ENCODE measurements around the gene PAX2. TPM values are rescaled to one million over a fixed set of nuclear protein-coding genes. Genes with fewer than 3 reads are reported as not detected.

Gene PAX2
- total RNA-seq, 1 donor from 2014 or later, result 0.34 TPM

DNA sequence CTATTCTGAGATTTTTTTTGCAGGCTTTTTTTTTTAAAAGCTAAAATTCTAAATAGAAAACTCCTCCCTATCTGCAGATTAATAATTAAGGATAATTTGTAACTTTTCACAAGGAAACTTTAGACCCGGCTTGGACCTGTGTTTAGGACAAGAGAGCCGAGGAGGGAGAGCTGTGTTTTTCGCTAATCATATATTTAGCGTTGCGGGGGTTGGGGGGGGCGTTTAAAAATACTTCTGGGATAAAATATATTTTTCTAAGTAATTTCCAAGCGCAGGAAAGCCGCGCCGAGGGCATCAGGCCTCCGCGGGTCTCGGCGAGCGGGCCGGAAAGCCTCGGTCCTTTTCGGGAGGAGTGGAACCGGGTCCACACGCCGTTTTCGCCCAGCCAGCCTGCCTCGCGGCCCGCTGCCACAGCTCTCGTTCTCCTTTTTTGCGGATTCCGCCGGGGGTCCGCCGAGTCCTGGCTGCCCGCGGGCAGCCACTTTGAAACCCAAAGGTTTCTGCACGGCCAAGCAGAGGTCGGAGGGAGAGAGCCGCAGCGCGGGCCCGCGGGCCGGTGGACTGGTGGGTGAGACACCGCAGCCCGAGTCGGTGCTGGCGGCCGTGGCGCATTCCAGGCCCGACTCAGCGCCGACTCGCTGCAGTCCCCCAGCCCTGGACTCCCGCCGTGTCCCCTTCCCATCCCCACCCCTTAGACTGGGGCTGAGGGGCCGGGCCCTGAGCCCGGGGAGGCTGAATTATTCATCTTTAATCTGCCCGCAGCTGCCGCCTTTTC lies 2.3 kb downstream of the PAX2 start:
- no peaks in the 10 kb centered on the region for H3K36me3 Mint-ChIP-seq

DNA sequence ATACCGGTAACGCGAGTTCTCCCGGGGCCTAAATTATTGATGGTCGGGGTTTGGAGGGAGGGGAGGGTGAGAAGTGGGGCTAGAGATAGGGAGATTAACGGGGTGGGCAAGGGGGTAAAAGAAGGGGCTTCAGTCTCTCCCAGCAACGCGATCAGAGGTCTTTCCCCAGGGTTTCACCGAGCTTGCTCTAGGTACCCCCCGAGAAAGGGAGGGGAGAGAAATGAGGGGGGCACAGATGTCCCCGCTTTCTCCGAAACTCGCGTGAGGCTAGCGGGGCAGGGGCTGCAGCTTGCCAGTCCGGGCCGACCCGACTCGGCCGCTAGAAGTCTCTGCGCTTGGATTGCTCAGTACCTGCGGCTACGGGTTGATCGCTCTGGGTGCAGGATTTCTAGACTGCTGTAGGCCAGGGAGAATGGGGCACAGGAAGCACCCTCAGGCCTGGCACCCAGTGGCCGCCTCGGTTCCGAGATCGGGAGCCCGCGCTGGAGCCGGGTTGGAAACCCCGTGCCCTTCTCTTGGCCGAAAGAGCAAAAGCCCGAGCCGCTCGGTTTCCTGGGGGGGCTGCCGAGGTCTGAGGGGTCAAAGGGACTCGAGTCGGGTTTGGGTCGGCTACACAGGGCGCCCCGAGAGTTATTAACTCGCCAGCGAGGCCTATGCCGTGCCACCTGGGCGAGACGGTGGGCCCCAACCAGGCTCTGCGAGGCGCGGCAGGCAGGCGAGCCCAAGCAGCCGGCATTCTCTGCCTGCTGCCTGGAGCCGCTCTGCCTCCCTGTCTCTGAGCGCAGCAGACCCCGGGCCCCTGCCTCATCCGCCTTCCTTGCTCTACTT lies 3.1 kb downstream of the PAX2 start:
- Histone ChIP-seq H4K20me1 (ENCODE audit: low read depth) (peaks cover 96% of the 10 kb centered on the region), H3F3A (ENCODE audit: low read depth) (peaks cover 33% of the 10 kb centered on the region), H3K4me2 (peak overlapping the region; percentile 88), H3K79me2 (ENCODE audit: low read depth) (no peaks in the 10 kb centered on the region), H3K9me3 (ENCODE audit: low read depth) (no peaks in the 10 kb centered on the region), H3K27me3 (peaks cover 100% of the 10 kb centered on the region), H3K9ac (no peak overlapping the region), H3K4me1 (peaks cover 54% of the 10 kb centered on the region), H2AFZ (replicated peaks) (no peak overlapping the region), H3K27ac (no peak overlapping the region), H3K4me3 (peak overlapping the region; percentile 22), H3K36me3 (no peaks in the 10 kb centered on the region)
- H3K4me3 Mint-ChIP-seq, result peak overlapping the region; percentile 66
- peaks cover 39% of the 10 kb centered on the region for H3K4me1 Mint-ChIP-seq
- DNase-seq (ENCODE audit: low spot score), result peak; percentile 60
- no peaks in the 10 kb centered on the region for H3K36me3 Mint-ChIP-seq
- no peak overlapping the region for H3K27ac Mint-ChIP-seq
- H3K9me3 Mint-ChIP-seq, result peaks cover 4% of the 10 kb centered on the region
- TF ChIP-seq EZH2 (IDR thresholded peaks at IDR 0.05), result peak; percentile 72
- TF ChIP-seq EZH2phosphoT487 (IDR thresholded peaks at IDR 0.05), result peak; percentile 86
- TF ChIP-seq, protein P1, sequence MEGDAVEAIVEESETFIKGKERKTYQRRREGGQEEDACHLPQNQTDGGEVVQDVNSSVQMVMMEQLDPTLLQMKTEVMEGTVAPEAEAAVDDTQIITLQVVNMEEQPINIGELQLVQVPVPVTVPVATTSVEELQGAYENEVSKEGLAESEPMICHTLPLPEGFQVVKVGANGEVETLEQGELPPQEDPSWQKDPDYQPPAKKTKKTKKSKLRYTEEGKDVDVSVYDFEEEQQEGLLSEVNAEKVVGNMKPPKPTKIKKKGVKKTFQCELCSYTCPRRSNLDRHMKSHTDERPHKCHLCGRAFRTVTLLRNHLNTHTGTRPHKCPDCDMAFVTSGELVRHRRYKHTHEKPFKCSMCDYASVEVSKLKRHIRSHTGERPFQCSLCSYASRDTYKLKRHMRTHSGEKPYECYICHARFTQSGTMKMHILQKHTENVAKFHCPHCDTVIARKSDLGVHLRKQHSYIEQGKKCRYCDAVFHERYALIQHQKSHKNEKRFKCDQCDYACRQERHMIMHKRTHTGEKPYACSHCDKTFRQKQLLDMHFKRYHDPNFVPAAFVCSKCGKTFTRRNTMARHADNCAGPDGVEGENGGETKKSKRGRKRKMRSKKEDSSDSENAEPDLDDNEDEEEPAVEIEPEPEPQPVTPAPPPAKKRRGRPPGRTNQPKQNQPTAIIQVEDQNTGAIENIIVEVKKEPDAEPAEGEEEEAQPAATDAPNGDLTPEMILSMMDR (IDR thresholded peaks at IDR 0.05), result no peak
- peaks cover 90% of the 10 kb centered on the region for H3K27me3 Mint-ChIP-seq (ENCODE audit: insufficient read depth, low read depth)

More for the DNA sequence above, 2.3 kb downstream of the PAX2 start:
- H3K27me3 Mint-ChIP-seq (ENCODE audit: insufficient read depth, low read depth), result peaks cover 90% of the 10 kb centered on the region
- H3K4me3 Mint-ChIP-seq, result peak overlapping the region; percentile 80
- Histone ChIP-seq H4K20me1 (ENCODE audit: low read depth) (peaks cover 96% of the 10 kb centered on the region), H3K9ac (no peak overlapping the region), H3F3A (ENCODE audit: low read depth) (peaks cover 39% of the 10 kb centered on the region), H2AFZ (replicated peaks) (no peak overlapping the region), H3K79me2 (ENCODE audit: low read depth) (no peaks in the 10 kb centered on the region), H3K4me2 (peak overlapping the region; percentile 88), H3K27ac (no peak overlapping the region), H3K9me3 (ENCODE audit: low read depth) (no peaks in the 10 kb centered on the region), H3K4me3 (peak overlapping the region; percentile 22), H3K4me1 (peaks cover 58% of the 10 kb centered on the region), H3K27me3 (peaks cover 100% of the 10 kb centered on the region), H3K36me3 (no peaks in the 10 kb centered on the region)
- no peak overlapping the region for H3K27ac Mint-ChIP-seq
- DNase-seq (ENCODE audit: low spot score), result peak; percentile 80
- TF ChIP-seq, protein P1 (IDR thresholded peaks at IDR 0.05), result no peak
- no peak for TF ChIP-seq EZH2phosphoT487 (IDR thresholded peaks at IDR 0.05)
- TF ChIP-seq EZH2 (IDR thresholded peaks at IDR 0.05), result peak; percentile 71
- H3K4me1 Mint-ChIP-seq, result peaks cover 46% of the 10 kb centered on the region
- H3K9me3 Mint-ChIP-seq, result peaks cover 4% of the 10 kb centered on the region

DNA sequence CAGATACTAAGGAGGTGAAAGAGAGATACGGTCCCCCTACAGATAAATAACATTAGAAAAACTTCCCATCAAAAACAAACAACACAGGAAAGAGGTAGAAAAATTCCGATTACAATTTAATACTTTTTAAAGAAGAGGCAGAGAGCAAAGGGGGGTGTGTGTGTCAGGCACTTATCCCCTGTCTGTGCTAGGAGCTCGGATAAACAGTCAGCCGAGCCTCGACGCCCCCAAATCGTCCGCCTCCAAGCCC lies 3.6 kb downstream of the PAX2 start:
- no peaks in the 10 kb centered on the region for H3K36me3 Mint-ChIP-seq
- H3K9me3 ChIP-seq (ENCODE audit: low read depth), result no peaks in the 10 kb centered on the region
- H3F3A ChIP-seq (ENCODE audit: low read depth), result peaks cover 32% of the 10 kb centered on the region
- H3K4me3 Mint-ChIP-seq, result peak overlapping the region; percentile 66
- peaks cover 34% of the 10 kb centered on the region for H3K4me1 Mint-ChIP-seq
- no peak overlapping the region for H3K27ac ChIP-seq
- H3K36me3 ChIP-seq, result no peaks in the 10 kb centered on the region
- TF ChIP-seq EZH2phosphoT487 (IDR thresholded peaks at IDR 0.05), result peak; percentile 66
- no peak for TF ChIP-seq EZH2 (IDR thresholded peaks at IDR 0.05)
- H4K20me1 ChIP-seq (ENCODE audit: low read depth), result peaks cover 96% of the 10 kb centered on the region
- no peak overlapping the region for H3K9ac ChIP-seq
- H3K27me3 ChIP-seq, result peaks cover 100% of the 10 kb centered on the region
- H3K79me2 ChIP-seq (ENCODE audit: low read depth), result no peaks in the 10 kb centered on the region
- DNase-seq (ENCODE audit: low spot score), result no peak
- H3K9me3 Mint-ChIP-seq, result peaks cover 4% of the 10 kb centered on the region
- H3K4me3 ChIP-seq, result no peak overlapping the region
- H3K4me1 ChIP-seq, result peaks cover 52% of the 10 kb centered on the region
- H3K4me2 ChIP-seq, result peak overlapping the region; percentile 88
- H2AFZ ChIP-seq (replicated peaks), result no peak overlapping the region
- no peak overlapping the region for H3K27ac Mint-ChIP-seq
- peaks cover 90% of the 10 kb centered on the region for H3K27me3 Mint-ChIP-seq (ENCODE audit: insufficient read depth, low read depth)
